HG03175 (cell line): ENCODE measurements around the gene FICD.
A peak's percentile ranks its signal among the peaks of the same experiment; 100 is the strongest.

Source experiments
- ATAC-seq: cut with Tn5 transposase; IDR thresholded peaks from one replicate; pipeline ENCODE4 v1.9.1; 2021; ENCODE audit warnings: mild to moderate bottlenecking, moderate library complexity; ENCODE audit not compliant: unreplicated experiment

Gene FICD

GRCh38 chr12:108565146-108565545 lies 50.1 kb downstream of the FICD start:
- no peak for ATAC-seq

GRCh38 chr12:108565976-108566375 lies 50.9 kb downstream of the FICD start:
- ATAC-seq, result no peak

GRCh38 chr12:108566452-108566851 lies 51.4 kb downstream of the FICD start:
- no peak for ATAC-seq

GRCh38 chr12:108567406-108568337 lies 52.6 kb downstream of the FICD start:
- no peak for ATAC-seq

GRCh38 chr12:108568338-108569154 lies 53.5 kb downstream of the FICD start:
- ATAC-seq, result peak; percentile 88
